H9 (cell line): ENCODE data around the gene SERPINB4. TPM values are rescaled to one million over a fixed set of nuclear protein-coding genes. Genes with fewer than 3 reads are reported as not detected.

ENCODE experiments used
- DNase-seq: peaks from one replicate; pipeline ENCODE4 v3.0.0-alpha.2; 2017
- H2AFZ ChIP-seq: one replicate; pipeline ENCODE4 v1.6.1; 2013; ENCODE audit warnings: mild to moderate bottlenecking, low read length, control low read depth, moderate library complexity
- H2AK5ac ChIP-seq: 2 replicates; pipeline ENCODE4 v1.6.1; 2013; ENCODE audit warnings: low read length, control low read depth, mixed read lengths; ENCODE audit not compliant: insufficient read length
- H2BK120ac ChIP-seq: one replicate; pipeline ENCODE4 v1.6.1; 2013; ENCODE audit warnings: low read depth, mild to moderate bottlenecking, low read length, control low read depth, inconsistent platforms; ENCODE audit not compliant: poor library complexity, severe bottlenecking
- H2BK12ac ChIP-seq: 2 replicates; pipeline ENCODE4 v1.6.1; 2013; ENCODE audit warnings: low read length, control low read depth, mixed read lengths, low read depth; ENCODE audit not compliant: insufficient read length
- H2BK15ac ChIP-seq: 2 replicates; pipeline ENCODE4 v1.6.1; 2013; ENCODE audit warnings: low read depth, low read length, control low read depth
- H2BK20ac ChIP-seq: one replicate; pipeline ENCODE4 v1.6.1; 2013; ENCODE audit warnings: low read depth, mild to moderate bottlenecking, low read length, control low read depth, inconsistent platforms; ENCODE audit not compliant: poor library complexity, severe bottlenecking
- H2BK5ac ChIP-seq: 2 replicates; pipeline ENCODE4 v1.6.1; 2013; ENCODE audit warnings: low read length, control low read depth, mixed read lengths; ENCODE audit not compliant: insufficient read length
- H3K14ac ChIP-seq: 2 replicates; pipeline ENCODE4 v1.6.1; 2013; ENCODE audit warnings: low read length, control low read depth; ENCODE audit not compliant: insufficient read depth
- H3K18ac ChIP-seq: 2 replicates; pipeline ENCODE4 v1.6.1; 2013; ENCODE audit warnings: low read depth, mild to moderate bottlenecking, mixed read lengths, low read length, control low read depth; ENCODE audit not compliant: insufficient read length
- H3K23ac ChIP-seq: 2 replicates; pipeline ENCODE4 v1.6.1; 2013; ENCODE audit warnings: low read length, control low read depth, mixed read lengths, low read depth; ENCODE audit not compliant: insufficient read length
- H3K23me2 ChIP-seq: 2 replicates; pipeline ENCODE4 v1.6.1; 2013; ENCODE audit warnings: low read depth, mild to moderate bottlenecking, mixed read lengths, low read length, control low read depth; ENCODE audit not compliant: insufficient read length, poor library complexity, severe bottlenecking
- H3K27ac ChIP-seq: 2 replicates; pipeline ENCODE4 v1.5.1; 2013; ENCODE audit warnings: low read length, control low read depth, mixed read lengths, low read depth; ENCODE audit not compliant: insufficient read length
- H3K27me3 ChIP-seq: 2 replicates; pipeline ENCODE4 v1.6.1; 2013; ENCODE audit warnings: low read length, control low read depth, inconsistent platforms; ENCODE audit not compliant: insufficient read depth
- H3K4ac ChIP-seq: 2 replicates; pipeline ENCODE4 v1.6.1; 2013; ENCODE audit warnings: low read depth, mild to moderate bottlenecking, control low read depth, inconsistent platforms, low read length, moderate library complexity
- H3K4me1 ChIP-seq: 2 replicates; pipeline ENCODE4 v1.6.1; 2013; ENCODE audit warnings: low read length, control low read depth, inconsistent platforms; ENCODE audit not compliant: insufficient read depth
- H3K4me2 ChIP-seq: 2 replicates; pipeline ENCODE4 v1.6.1; 2013; ENCODE audit warnings: low read length, control low read depth, mixed read lengths; ENCODE audit not compliant: insufficient read length, insufficient read depth
- H3K56ac ChIP-seq: 2 replicates; pipeline ENCODE4 v1.6.1; 2013; ENCODE audit warnings: low read depth, mild to moderate bottlenecking, mixed read lengths, low read length, control low read depth; ENCODE audit not compliant: insufficient read length
- H3K79me1 ChIP-seq: 2 replicates; pipeline ENCODE4 v1.6.1; 2013; ENCODE audit warnings: low read depth, mild to moderate bottlenecking, moderate library complexity, low read length, control low read depth, inconsistent platforms; ENCODE audit not compliant: insufficient read depth, poor library complexity, severe bottlenecking
- H3K79me2 ChIP-seq: 2 replicates; pipeline ENCODE4 v1.6.1; 2013; ENCODE audit warnings: low read length, control low read depth, inconsistent platforms; ENCODE audit not compliant: insufficient read depth
- H3K9ac ChIP-seq: 2 replicates; pipeline ENCODE4 v1.6.1; 2013; ENCODE audit warnings: low read length, control low read depth, mixed read lengths; ENCODE audit not compliant: insufficient read length; ENCODE audit errors: extremely low read depth
- H3K9me3 ChIP-seq: one replicate; pipeline ENCODE4 v1.6.1; 2013; ENCODE audit warnings: low read depth, low read length, inconsistent platforms; ENCODE audit not compliant: control insufficient read depth
- H3T11ph ChIP-seq: one replicate; pipeline ENCODE4 v1.6.1; 2013; ENCODE audit warnings: mild to moderate bottlenecking, low read length, control low read depth, inconsistent platforms
- H4K20me1 ChIP-seq: one replicate; pipeline ENCODE4 v1.6.1; 2013; ENCODE audit not compliant: control insufficient read depth, insufficient read length, insufficient read depth
- H4K5ac ChIP-seq: 2 replicates; pipeline ENCODE4 v1.6.1; 2013; ENCODE audit warnings: low read depth, mild to moderate bottlenecking, mixed read lengths, low read length, control low read depth; ENCODE audit not compliant: insufficient read length
- H4K8ac ChIP-seq: replicated peaks from 2 replicates; pipeline ENCODE4 v1.6.1; 2013; ENCODE audit warnings: low read length, control low read depth, mixed read lengths, low read depth; ENCODE audit not compliant: insufficient read length
- H4K91ac ChIP-seq: 2 replicates; pipeline ENCODE4 v1.6.1; 2013; ENCODE audit warnings: low read depth, mild to moderate bottlenecking, moderate library complexity, mixed read lengths, low read length, control low read depth; ENCODE audit not compliant: insufficient read length
- H3K27ac Mint-ChIP-seq, 3 experiments: 2 replicates in 2 of 3; 3 replicates in 1 of 3; pipeline ENCODE4 v1.8.0; 2020 to 2021; ENCODE audit warnings: mixed read lengths in 3 of 3, mild to moderate bottlenecking in 1 of 3, moderate library complexity in 1 of 3
- H3K27me3 Mint-ChIP-seq: 2 replicates; pipeline ENCODE4 v1.8.0; 2021; ENCODE audit warnings: low read depth, mild to moderate bottlenecking, moderate library complexity, mixed read lengths
- H3K36me3 Mint-ChIP-seq, 3 experiments: 2 replicates in 2 of 3; 3 replicates in 1 of 3; pipeline ENCODE4 v1.8.0; 2020 to 2021; ENCODE audit warnings: low read depth in 3 of 3, mixed read lengths in 3 of 3; ENCODE audit not compliant: insufficient read depth in 1 of 3
- H3K4me1 Mint-ChIP-seq, 2 experiments: 2 replicates each; pipeline ENCODE4 v1.8.0; 2020; ENCODE audit warnings: mixed read lengths in 2 of 2
- H3K4me3 Mint-ChIP-seq, 2 experiments: 2 replicates in 1 of 2; 3 replicates in 1 of 2; pipeline ENCODE4 v1.8.0; 2020 to 2021; ENCODE audit warnings: mild to moderate bottlenecking in 2 of 2, mixed read lengths in 2 of 2, moderate library complexity in 1 of 2
- H3K9me3 Mint-ChIP-seq, 2 experiments: 2 replicates in 1 of 2; 3 replicates in 1 of 2; pipeline ENCODE4 v1.8.0; 2020; ENCODE audit warnings: mild to moderate bottlenecking in 2 of 2, mixed read lengths in 2 of 2, moderate library complexity in 1 of 2
- WGBS: extraction: QIAGEN DNeasy Blood & Tissue Kit; methylation state at CpG from one replicate; pipeline ENCODE4 v1.1.7; 2013; ENCODE audit warnings: missing lambda C conversion rate, low lambda C conversion rate, mixed read lengths; ENCODE audit not compliant: insufficient read length; ENCODE audit errors: extremely low coverage; 5-methylcytosine and 5-hydroxymethylcytosine counted together
- total RNA-seq: library from RNA; stranded (reverse); gene quantifications from 2 replicates; pipeline ENCODE4 v1.2.1, GENCODE V29; 2021
- TF ChIP-seq, protein P1 (sequence below): fragments of 200-600 bp; sonication (generic); conservative IDR thresholded peaks from 3 replicates; pipeline ENCODE4 v1.8.0; 2021; ENCODE audit warnings: antibody characterized with exemption, mild to moderate bottlenecking

Gene SERPINB4
- total RNA-seq, 1 experiment from 2014 or later = 4.1 TPM

- Histone ChIP-seq H3K79me1 (no peaks in the 10 kb centered on the region), H3T11ph (no peak overlapping the region), H3K23me2 (no peaks in the 10 kb centered on the region), H4K8ac (no peak overlapping the region), H2BK15ac (no peak overlapping the region), H4K20me1 (no peaks in the 10 kb centered on the region), H3K9me3 (peaks cover 11% of the 10 kb centered on the region), H3K27ac (no peak overlapping the region), H2AFZ (no peak overlapping the region), H2BK20ac (no peak overlapping the region), H3K9ac (no peak overlapping the region), H2BK12ac (no peak overlapping the region), H3K18ac (no peak overlapping the region), H4K91ac (no peak overlapping the region), H3K4me1 (no peaks in the 10 kb centered on the region), H3K79me2 (no peaks in the 10 kb centered on the region), H2BK5ac (no peak overlapping the region), H3K23ac (no peak overlapping the region), H2AK5ac (no peak overlapping the region), H2BK120ac (no peak overlapping the region), H3K4me2 (no peak overlapping the region), H3K14ac (no peak overlapping the region), H4K5ac (no peak overlapping the region), H3K56ac (no peak overlapping the region), H3K4ac (no peak overlapping the region), H3K27me3 (no peaks in the 10 kb centered on the region)
- H3K4me3 Mint-ChIP-seq = no peak overlapping the region
- TF ChIP-seq, protein P1, sequence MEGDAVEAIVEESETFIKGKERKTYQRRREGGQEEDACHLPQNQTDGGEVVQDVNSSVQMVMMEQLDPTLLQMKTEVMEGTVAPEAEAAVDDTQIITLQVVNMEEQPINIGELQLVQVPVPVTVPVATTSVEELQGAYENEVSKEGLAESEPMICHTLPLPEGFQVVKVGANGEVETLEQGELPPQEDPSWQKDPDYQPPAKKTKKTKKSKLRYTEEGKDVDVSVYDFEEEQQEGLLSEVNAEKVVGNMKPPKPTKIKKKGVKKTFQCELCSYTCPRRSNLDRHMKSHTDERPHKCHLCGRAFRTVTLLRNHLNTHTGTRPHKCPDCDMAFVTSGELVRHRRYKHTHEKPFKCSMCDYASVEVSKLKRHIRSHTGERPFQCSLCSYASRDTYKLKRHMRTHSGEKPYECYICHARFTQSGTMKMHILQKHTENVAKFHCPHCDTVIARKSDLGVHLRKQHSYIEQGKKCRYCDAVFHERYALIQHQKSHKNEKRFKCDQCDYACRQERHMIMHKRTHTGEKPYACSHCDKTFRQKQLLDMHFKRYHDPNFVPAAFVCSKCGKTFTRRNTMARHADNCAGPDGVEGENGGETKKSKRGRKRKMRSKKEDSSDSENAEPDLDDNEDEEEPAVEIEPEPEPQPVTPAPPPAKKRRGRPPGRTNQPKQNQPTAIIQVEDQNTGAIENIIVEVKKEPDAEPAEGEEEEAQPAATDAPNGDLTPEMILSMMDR = no peak
- no peak for DNase-seq
- no peak overlapping the region for H3K27ac Mint-ChIP-seq
- H3K9me3 Mint-ChIP-seq = peaks cover 19% of the 10 kb centered on the region in 2 experiments
- H3K27me3 Mint-ChIP-seq = no peaks in the 10 kb centered on the region; the same call in 1 of the 2 replicates
- WGBS = no CpG with 5 or more reads among the region's 3 CpGs
- H3K36me3 Mint-ChIP-seq = peaks cover 7 to 19% (median 13%) of the 10 kb centered on the region in 3 experiments; a peak in 6 of 7 replicates
- H3K4me1 Mint-ChIP-seq = peaks cover 8 to 12% of the 10 kb centered on the region in 2 experiments
These were observed 24.4 kb downstream of the SERPINB4 start for GRCh38 chr18:63619661-63620060.
